ENCODE data around the gene UNC5B.

The UNC5B gene

GRCh38 chr10:71349406-71349805 lies 137.0 kb downstream of the UNC5B start:
- DNase-seq = no peak

GRCh38 chr10:71351087-71351486 lies 138.7 kb downstream of the UNC5B start:
- DNase-seq = no peak

DNA sequence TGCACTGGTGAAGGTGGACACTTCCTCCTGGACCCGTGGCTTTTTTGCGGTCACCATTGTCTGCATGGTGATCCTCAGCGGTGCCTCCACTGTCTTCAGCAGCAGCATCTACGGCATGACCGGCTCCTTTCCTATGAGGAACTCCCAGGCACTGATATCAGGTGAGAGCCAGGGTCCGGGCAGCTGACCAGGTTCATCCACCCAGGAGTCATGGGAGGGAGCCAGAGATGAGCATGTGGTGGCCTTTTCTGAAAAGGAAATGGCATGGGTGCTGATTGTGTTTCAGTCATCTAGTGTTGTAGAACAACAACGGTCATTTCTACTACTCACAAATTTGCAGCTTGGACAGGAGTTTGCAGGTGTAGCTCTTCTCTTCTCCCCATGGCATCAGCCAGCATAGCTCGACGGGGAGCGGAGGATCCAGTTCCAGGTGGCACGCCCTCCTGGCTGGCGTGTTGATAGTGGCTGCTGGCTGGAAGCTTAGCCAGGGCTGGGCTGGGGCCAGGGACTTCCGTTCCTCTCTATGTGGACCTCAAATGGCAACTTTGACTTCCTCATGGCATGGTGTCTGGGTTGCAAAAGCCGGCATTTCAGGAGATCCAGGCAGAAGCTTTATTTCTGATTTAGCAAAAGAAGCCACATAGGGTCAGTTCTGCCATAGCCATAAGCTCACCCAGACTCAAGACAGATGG lies 139.4 kb downstream of the UNC5B start:
- no peak for DNase-seq
